ENCODE results near the gene ADAP1. TPM values are rescaled to one million over a fixed set of nuclear protein-coding genes. Genes with fewer than 3 reads are reported as not detected.

ADAP1 gene
- polyA plus RNA-seq, 1 experiment, result 5.1 TPM

DNA sequence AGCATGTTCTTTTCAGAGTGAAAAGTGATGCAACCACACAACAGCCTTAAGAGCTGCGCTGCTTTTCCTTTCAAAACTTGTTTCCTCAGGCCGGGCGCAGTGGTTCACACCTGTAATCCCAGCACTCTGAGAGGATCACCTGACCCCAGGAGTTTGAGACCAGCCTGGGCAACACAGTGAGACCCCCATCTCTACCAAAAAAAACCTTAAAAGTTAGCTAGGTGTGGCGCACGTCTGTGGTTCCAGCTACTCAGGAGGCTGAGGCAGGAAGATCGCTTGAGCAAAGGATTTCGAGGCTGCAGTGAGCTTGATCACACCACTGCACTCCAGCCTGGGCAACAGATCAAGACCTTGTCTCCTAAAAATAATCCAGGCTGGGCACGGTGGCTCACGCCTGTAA is 18.8 kb upstream of the ADAP1 start:
- Histone ChIP-seq H3K27me3 (ENCODE audit: control insufficient read depth, insufficient read depth, low read length) (no peaks in the 10 kb centered on the region), H3K4me3 (ENCODE audit: low read depth, low read length) (no peak overlapping the region), H3K36me3 (ENCODE audit: control insufficient read depth, insufficient read depth, low read length) (peaks cover 21% of the 10 kb centered on the region)
- CTCF ChIA-PET, result interaction anchor here (0.6 to 6.7 kb wide), 5 partner anchors 19 to 651 kb away, joined by 3 to 68 read pairs (median 3); no protein-coding TSS in a partner anchor
- DNase-seq (ENCODE audit: low read depth), result no peak
- POLR2A ChIA-PET, result no interaction called here
- TF ChIP-seq, protein P1, sequence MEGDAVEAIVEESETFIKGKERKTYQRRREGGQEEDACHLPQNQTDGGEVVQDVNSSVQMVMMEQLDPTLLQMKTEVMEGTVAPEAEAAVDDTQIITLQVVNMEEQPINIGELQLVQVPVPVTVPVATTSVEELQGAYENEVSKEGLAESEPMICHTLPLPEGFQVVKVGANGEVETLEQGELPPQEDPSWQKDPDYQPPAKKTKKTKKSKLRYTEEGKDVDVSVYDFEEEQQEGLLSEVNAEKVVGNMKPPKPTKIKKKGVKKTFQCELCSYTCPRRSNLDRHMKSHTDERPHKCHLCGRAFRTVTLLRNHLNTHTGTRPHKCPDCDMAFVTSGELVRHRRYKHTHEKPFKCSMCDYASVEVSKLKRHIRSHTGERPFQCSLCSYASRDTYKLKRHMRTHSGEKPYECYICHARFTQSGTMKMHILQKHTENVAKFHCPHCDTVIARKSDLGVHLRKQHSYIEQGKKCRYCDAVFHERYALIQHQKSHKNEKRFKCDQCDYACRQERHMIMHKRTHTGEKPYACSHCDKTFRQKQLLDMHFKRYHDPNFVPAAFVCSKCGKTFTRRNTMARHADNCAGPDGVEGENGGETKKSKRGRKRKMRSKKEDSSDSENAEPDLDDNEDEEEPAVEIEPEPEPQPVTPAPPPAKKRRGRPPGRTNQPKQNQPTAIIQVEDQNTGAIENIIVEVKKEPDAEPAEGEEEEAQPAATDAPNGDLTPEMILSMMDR (IDR thresholded peaks at IDR 0.05; ENCODE audit: insufficient read depth, low read depth, low read length), result no peak

DNA sequence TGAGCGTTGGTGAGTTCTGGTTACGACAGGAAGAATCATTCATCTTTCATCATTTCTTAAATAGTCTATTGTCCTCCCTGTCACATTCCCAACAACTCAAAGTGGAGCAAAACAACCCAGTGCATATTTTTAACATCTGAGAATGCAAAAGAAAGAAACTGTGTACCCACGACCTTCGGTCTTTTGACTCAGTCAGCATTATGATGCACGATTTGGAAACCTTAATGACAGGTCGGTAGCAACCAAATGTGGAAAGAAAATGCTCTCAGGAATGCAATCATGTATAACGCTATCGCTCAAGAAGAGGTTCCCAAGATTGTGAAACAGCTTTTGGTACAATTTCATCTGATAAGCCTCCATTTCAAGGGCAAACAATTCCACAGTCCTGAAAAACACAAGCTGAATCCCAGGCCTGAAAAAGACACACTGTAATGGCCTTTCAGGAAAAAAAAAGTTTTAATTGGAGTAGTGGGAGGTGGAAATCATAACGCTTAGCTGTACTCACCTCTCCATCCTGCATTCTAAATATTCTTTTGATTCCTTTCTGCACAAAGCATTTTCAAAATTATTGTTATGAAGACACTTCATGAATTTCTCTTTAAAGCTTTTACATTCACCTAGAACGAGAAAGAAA is 18.3 kb upstream of the ADAP1 start:
- TF ChIP-seq, protein P1 (IDR thresholded peaks at IDR 0.05; ENCODE audit: insufficient read depth, low read depth, low read length), result no peak
- POLR2A ChIA-PET, result no interaction called here
- no peak overlapping the region for H3K4me3 ChIP-seq (ENCODE audit: low read depth, low read length)
- CTCF ChIA-PET, result interaction anchor here (0.6 to 6.7 kb wide), 6 partner anchors 20 to 650 kb away, joined by 3 to 68 read pairs (median 3); no protein-coding TSS in a partner anchor
- DNase-seq (ENCODE audit: low read depth), result no peak
- no peaks in the 10 kb centered on the region for H3K27me3 ChIP-seq (ENCODE audit: control insufficient read depth, insufficient read depth, low read length)
- H3K36me3 ChIP-seq (ENCODE audit: control insufficient read depth, insufficient read depth, low read length), result peaks cover 24% of the 10 kb centered on the region

DNA sequence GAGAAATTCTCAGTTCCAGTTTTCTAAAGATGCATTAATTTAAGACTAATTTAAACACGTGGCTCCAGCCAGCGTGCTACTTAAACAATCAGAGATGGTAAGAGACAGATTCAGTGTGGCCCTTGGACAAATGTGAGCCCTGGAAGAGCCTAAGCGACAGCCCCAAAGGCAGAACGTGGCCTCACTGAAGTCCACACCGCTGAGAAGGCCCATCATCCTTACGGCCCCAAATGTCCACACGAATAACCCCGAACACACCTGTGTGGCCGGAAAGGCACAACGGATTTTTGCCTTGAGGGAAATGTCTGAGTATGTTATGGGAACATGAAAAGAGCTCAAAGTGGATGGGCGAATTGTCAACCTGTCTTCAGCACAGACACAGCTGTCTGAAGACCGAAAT is 17.6 kb upstream of the ADAP1 start:
- H3K36me3 ChIP-seq (ENCODE audit: control insufficient read depth, insufficient read depth, low read length), result peaks cover 28% of the 10 kb centered on the region
- ChIA-PET CTCF (interaction anchor here (0.8 to 1.5 kb wide), 2 partner anchors 94 to 204 kb away, joined by 3 read pairs; no protein-coding TSS in a partner anchor), POLR2A (no interaction called here)
- no peaks in the 10 kb centered on the region for H3K27me3 ChIP-seq (ENCODE audit: control insufficient read depth, insufficient read depth, low read length)
- no peak for DNase-seq (ENCODE audit: low read depth)
- H3K4me3 ChIP-seq (ENCODE audit: low read depth, low read length), result no peak overlapping the region
- TF ChIP-seq, protein P1 (IDR thresholded peaks at IDR 0.05; ENCODE audit: insufficient read depth, low read depth, low read length), result no peak

DNA sequence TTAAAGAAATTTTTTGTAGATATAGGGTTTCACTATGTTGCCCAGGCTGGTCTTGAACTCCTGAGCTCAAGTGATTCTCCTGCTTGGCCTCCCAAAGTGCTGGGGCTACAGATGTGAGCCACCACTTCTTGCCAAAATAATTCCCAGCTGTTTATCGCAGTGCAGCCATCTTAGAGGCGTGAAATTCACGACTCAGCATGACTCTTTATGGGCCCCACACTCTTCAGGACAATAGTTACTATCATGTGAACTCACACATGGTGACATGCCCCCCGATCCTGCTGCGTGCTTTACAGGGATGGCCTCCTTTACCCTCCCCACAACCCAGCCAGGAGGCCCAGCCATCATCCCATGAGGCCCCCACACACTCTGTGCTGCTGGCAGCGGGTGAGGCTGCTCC is 16.3 kb upstream of the ADAP1 start:
- POLR2A ChIA-PET, result no interaction called here
- H3K36me3 ChIP-seq (ENCODE audit: control insufficient read depth, insufficient read depth, low read length), result peaks cover 30% of the 10 kb centered on the region
- CTCF ChIA-PET, result interaction anchor here (1.5 kb wide), 1 partner anchor 22 kb away, joined by 6 read pairs; no protein-coding TSS in a partner anchor

DNA sequence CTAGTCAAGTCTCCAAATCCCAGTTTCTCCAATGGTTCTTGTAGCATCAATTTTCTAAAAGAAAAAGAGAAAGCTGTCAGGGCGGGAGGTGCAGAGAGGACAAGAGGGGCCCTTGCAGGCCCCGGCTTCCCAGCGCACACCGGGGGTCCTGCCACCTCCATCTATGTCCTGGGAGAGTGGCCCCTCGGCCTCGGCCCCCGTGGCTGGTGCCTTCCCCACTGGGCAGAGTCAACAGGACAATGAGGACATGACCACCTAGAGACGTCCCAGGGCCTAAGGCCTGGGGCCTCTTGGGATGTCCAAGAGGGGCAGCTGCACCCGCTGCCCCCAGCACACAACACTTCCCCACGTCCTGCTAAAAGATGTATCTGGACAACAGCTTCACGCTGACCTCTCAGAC is 14.9 kb upstream of the ADAP1 start:
- ChIA-PET CTCF (interaction anchor here (1.5 kb wide), 1 partner anchor 23 kb away, joined by 6 read pairs; no protein-coding TSS in a partner anchor), POLR2A (no interaction called here)
- peaks cover 30% of the 10 kb centered on the region for H3K36me3 ChIP-seq (ENCODE audit: control insufficient read depth, insufficient read depth, low read length)
- H3K4me3 ChIP-seq (ENCODE audit: low read depth, low read length), result no peak overlapping the region
- no peaks in the 10 kb centered on the region for H3K27me3 ChIP-seq (ENCODE audit: control insufficient read depth, insufficient read depth, low read length)
- TF ChIP-seq, protein P1 (IDR thresholded peaks at IDR 0.05; ENCODE audit: insufficient read depth, low read depth, low read length), result no peak
- DNase-seq (ENCODE audit: low read depth), result no peak

More for the DNA sequence above, 16.3 kb upstream of the ADAP1 start:
- Histone ChIP-seq H3K27me3 (ENCODE audit: control insufficient read depth, insufficient read depth, low read length) (no peaks in the 10 kb centered on the region), H3K4me3 (ENCODE audit: low read depth, low read length) (no peak overlapping the region)
- TF ChIP-seq, protein P1 (IDR thresholded peaks at IDR 0.05; ENCODE audit: insufficient read depth, low read depth, low read length), result no peak
- no peak for DNase-seq (ENCODE audit: low read depth)
